Activated CD4-positive, alpha-beta T cell treated with anti-CD3 and anti-CD28 coated beads for 24 hours (primary cell): ENCODE data around the gene ADGRL3.

Source experiments
- DNase-seq, 2 donors: peaks; one replicate each; pipeline ENCODE4 v3.0.0-alpha.2; 2020; ENCODE audit warnings: low read depth in 2 of 2

The ADGRL3 gene

GRCh38 chr4:61277785-61278760 lies 77.9 kb downstream of the ADGRL3 start:
- DNase-seq = no peak

- no peak for DNase-seq
Measured at GRCh38 chr4:61292322-61292721, 92.2 kb downstream of the ADGRL3 start.

GRCh38 chr4:61293707-61294400 lies 93.7 kb downstream of the ADGRL3 start:
- DNase-seq = no peak

DNA sequence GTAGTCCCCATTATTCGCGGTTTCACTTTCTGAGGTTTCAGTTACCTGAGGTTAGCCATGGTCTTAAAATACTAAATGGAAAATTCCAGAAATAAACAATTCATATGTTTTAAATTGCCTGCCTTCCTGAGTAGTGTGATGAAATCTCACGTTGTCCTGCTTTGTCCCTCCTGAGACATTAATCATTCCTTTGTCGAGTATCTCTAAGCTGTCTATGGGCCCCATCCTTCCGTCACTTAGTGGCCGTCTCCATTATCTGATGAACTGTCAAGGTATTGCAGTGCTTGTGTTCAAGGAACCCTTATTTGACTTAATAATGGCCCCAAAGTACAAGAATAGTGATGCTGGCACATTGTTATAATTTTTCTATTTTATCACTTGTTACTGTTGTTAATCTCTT lies 94.8 kb downstream of the ADGRL3 start:
- DNase-seq = no peak

- no peak for DNase-seq
Measured at GRCh38 chr4:61296144-61296543, 96.0 kb downstream of the ADGRL3 start.

DNA sequence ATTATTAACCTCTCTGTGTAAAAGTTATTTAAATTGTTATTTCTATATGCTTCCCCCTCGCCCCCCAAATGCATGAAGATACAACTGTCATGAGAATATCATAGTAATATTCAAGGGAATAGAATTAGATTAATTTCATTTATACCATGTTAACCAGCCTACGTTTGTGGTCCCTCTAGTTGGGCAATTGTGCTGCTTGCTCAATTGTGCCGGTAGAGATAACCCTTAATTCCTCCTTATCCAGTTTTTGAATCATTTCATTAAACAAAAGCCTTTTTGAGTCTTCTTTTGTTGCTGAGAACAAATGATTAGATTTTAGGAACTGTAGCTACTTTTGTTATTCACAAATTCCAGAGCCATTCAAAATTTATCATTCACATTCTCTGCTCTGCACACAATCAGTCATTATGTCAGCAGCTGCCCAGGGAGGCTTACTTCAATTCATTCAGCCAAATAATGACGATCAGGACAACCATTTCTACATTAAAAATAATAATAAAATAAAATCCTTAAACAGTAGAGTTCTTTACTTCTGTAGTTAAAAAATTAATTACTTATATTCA lies 98.1 kb downstream of the ADGRL3 start:
- DNase-seq = no peak

DNA sequence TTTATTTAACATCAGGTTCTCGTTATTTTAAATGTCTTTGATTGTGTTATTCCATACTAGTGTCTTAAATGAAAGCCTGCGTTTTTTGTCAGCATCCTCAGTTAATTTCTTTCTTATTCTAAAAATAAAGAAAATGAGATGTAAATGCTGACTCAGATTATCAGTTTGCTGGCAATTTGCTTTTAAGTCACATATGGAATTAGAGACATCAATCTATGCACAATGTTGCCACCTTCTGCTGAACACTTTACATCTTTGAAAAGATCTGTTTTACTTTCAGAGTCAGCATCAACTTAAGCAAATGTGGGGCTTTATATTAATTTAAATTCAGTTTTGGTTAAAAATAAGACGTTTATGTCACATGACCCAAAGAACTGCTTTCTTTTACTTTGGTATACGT lies 99.2 kb downstream of the ADGRL3 start:
- DNase-seq = no peak

DNA sequence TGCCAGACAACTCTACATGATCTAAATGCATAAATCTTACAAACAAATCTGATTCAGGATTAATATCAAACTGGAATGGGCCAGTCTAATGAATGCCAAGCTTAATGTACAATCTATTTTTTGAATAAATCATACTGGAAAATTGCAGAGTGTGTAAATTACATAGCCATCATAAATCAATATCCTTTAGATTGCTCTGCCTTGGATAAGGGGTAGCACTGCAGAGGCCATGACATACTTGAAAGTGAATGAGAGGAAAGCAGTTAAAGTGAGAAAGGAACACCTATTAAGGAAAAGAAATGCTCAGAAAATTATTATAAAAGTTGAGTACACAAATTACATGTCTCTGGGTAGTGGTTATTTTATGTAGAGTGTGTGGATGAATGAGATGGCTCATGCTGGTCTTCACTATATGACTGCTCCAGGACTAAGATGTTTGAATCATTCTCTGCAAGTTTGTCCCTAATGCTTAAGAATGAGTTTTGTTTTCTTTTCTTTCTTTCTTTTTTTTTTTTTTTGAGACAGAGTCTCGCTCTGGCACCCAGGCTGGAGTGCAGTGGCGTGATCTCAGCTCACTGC lies 100.2 kb downstream of the ADGRL3 start:
- DNase-seq = no peak

- no peak for DNase-seq
Measured at GRCh38 chr4:61301271-61301670, 101.1 kb downstream of the ADGRL3 start.

GRCh38 chr4:61308033-61308432 lies 107.9 kb downstream of the ADGRL3 start:
- DNase-seq = no peak

- no peak for DNase-seq
Measured at GRCh38 chr4:61309616-61310015, 109.5 kb downstream of the ADGRL3 start.

DNA sequence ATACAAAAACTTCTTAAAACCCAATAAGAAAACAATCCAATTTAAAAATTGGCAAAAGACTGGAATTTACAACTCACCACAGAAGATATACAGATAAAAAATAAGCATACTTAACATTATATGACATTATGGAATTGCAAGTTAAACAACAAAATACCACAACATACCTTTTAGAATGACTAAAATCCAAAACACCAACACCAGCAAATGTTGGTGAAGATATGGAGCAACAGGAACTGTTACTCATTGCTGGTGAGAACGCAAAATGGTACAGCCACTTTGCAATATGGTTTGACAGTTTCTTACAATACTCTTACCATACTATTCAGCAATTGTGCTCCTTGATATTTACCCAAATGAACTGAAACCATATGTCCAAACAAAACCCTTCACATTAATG lies 112.4 kb downstream of the ADGRL3 start:
- DNase-seq = no peak

- DNase-seq = no peak
Measured at GRCh38 chr4:61318431-61318830, 118.3 kb downstream of the ADGRL3 start.

DNA sequence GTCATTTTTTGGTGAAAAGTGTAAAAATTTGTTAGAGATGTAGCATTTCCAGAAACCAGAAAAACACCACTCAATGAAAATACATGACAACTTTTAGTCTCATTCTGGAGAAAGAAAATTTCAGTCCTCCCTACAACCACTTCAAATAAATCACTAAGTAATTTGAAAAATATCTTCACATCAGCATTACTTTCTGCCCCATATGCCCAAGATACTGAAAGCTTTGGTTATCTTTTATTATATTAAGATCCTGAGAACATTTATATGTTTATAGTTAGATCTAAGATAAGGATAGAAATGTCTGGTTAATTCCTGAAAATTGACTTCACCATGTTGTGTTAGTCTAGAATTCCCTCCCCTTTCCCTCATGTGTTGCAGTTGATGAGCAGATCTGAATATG lies 119.0 kb downstream of the ADGRL3 start:
- no peak for DNase-seq

- no peak for DNase-seq
Measured at GRCh38 chr4:61320154-61320553, 120.0 kb downstream of the ADGRL3 start.

DNA sequence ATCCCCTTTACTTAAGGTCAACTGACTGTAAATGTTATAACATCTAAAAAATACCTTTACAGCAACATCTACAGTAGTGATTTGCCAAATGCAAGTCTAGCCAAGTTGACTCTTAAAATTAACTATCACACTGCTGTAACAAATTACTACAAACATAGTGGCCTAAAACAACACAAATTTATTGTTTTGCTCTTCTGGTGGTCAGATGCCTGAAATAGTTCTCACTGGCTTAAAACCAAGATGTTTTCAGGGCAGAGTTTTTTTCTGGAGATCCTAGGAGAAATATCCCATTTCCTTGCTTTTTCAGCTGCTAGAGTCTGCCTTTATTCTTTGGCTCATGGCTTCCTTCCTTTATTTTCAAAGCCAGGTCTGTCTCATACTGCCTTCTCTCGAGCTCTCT lies 120.5 kb downstream of the ADGRL3 start:
- no peak for DNase-seq

- DNase-seq = no peak
Measured at GRCh38 chr4:61332693-61333092, 132.6 kb downstream of the ADGRL3 start.

- DNase-seq = no peak
Measured at GRCh38 chr4:61333490-61333889, 133.4 kb downstream of the ADGRL3 start.

DNA sequence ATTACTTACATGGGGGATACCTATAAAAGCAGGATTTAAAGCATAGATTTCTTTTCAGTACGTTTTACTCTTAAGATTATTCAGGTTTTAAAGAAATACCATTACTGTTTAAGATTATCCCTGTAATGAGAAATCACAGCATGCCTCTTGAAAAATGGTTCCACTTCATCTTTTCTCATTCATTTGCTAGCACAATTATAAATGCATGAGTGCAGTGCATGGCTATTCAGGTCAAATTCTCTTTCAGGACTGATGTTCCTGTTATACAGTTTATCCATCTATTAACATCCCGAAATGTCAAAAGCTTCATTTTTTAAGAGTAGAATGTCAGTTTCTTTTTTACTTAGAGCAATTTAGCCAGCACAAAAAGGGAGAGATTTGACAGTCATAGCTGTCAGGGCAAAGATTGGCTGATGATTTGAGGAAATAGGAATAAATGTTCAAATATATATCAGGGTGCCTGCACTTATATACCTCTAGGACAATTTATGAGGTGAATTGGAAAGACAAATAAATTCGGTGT lies 135.2 kb downstream of the ADGRL3 start:
- DNase-seq = no peak

- DNase-seq = no peak
Measured at GRCh38 chr4:61336488-61336887, 136.4 kb downstream of the ADGRL3 start.

DNA sequence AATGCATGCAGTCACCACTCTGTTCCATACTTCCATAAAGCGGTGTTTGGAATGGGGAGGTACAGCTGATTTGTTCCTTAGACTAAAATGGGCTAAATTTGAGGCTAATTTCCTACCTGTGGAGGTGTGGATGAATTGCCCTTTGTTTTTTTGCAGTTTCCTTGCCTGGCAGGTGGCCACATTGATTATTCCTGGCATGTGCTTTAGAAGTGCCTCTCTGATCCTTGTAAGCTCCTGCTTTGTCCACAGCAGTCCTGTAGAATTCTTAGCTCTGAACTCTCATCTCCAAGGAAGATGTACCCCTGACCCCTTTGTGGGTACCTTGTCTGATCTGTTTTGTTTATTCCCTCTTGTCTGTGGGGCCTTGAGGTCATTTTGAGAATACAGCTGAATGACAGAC lies 136.8 kb downstream of the ADGRL3 start:
- no peak for DNase-seq

GRCh38 chr4:61342061-61342460 lies 141.9 kb downstream of the ADGRL3 start:
- no peak for DNase-seq
